Suprapubic skin (tissue), 4 donors: ENCODE measurements around the gene TACC3. TPM values are rescaled to one million over a fixed set of nuclear protein-coding genes. Genes with fewer than 3 reads are reported as not detected.

Experiments used
- total RNA-seq, 4 donors: library from RNA; depleted of rRNA; stranded (reverse); fragments of >200 nt; gene quantifications; one replicate each; pipeline ENCODE4 v1.1.0, GENCODE V29; 2016

The TACC3 gene
- total RNA-seq, 4 donors from 2014 or later: 7.2 to 11.7 (median 8.8) TPM

Other genes starting within 250 kb of the TACC3 start
- 1 to 10 TPM; 2.2 to 8.0 (median 4.9) TPM for gene FAM53A, start 37.2 kb upstream of the TACC3 start, total RNA-seq
- gene SLBP, start 9.2 kb upstream of the TACC3 start, total RNA-seq: 10 to 100 TPM; 36.9 to 59.1 (median 40.8) TPM
- gene TMEM129, start 198 bp upstream of the TACC3 start, total RNA-seq: 10 to 100 TPM; 50.4 to 77.2 (median 57.6) TPM
- 100 to 1,000 TPM; 511 to 829 (median 662) TPM for gene FGFR3, start 71.8 kb downstream of the TACC3 start, total RNA-seq
- 10 to 100 TPM; 64.0 to 73.5 (median 65.2) TPM for gene LETM1, start 134.6 kb downstream of the TACC3 start, total RNA-seq
- gene NSD2, start 149.9 kb downstream of the TACC3 start, total RNA-seq: 10 to 100 TPM; 25.3 to 46.7 (median 27.4) TPM